Raji (cell line): ENCODE measurements around the gene CEP112.

Source experiments
- POLR2A ChIP-seq: IDR thresholded peaks from 2 replicates; pipeline ENCODE4 v1.6.1; 2011; ENCODE audit warnings: low read depth, low read length, control low read depth; ENCODE audit not compliant: insufficient read depth

CEP112 gene

DNA sequence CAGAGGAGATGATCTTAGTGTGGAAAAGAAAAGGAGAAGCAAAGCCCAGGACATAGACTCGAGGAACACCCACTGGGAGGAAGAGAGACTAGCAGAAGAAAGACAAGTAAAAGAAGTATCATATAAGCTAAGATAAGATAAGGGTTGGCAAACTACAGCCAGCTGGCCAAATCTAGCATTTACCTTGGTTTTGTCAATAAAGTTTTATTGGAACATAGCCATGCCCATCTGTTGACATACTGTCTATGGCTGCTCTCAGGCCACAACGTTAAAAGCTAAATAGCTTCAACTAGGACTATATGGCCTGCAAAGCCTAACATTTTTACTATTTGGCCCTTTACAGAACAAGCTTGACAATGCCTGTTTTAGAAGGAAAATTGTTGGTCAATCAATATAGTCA is 464.1 kb downstream of the CEP112 start:
- TF ChIP-seq POLR2A, result no peak

DNA sequence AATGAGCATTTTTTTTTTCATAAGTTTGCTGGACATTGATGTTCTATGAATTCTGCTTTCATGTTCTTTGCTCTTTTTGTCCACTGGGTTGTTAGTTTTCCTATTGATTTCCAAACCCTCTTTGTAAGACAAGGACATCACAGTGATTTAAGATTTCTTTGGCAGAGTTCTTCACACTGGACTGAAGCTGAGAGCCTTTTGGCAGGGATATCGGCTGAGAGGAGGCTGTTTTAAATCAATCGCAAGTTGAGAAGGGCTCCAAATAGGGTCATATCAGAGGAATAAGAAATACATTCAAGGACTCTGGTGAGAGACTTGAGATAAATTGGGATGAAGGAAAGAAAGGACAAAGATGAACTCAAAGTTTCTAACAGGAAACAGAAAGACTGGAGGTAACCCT is 464.7 kb downstream of the CEP112 start:
- TF ChIP-seq POLR2A, result no peak

DNA sequence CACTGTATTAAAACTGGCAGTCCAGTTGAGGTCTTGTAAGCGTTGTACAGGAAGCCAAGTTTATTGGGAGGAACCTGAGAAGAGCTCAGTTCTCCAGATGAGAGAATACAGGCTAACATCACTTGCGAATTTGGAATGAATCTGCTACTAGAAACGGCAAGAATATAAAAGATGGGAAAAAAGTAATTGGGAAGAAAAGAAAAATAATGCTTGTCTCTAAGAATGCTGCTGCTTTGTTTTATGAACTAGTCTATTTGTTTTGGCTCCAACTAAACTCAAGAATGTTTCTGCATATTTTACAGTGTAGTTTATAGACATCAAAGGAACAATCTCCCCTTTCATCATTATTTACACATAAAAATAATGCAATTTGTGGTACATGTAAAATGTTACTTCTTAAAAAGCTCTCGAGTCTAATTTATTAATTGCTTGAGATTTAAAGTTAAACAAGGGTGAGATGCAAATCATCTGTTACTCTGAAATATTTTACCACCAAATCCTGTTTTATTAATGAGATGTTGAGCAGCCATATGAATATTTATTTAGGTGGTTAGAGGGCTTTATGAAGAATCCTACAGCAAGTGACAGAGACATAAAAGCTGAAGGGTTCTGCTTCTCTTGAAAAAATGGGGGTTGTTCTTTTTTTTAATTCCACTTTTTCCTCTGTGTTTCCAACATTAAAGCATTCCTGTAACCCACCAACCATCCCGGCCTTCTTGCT is 468.3 kb downstream of the CEP112 start:
- TF ChIP-seq POLR2A, result no peak

DNA sequence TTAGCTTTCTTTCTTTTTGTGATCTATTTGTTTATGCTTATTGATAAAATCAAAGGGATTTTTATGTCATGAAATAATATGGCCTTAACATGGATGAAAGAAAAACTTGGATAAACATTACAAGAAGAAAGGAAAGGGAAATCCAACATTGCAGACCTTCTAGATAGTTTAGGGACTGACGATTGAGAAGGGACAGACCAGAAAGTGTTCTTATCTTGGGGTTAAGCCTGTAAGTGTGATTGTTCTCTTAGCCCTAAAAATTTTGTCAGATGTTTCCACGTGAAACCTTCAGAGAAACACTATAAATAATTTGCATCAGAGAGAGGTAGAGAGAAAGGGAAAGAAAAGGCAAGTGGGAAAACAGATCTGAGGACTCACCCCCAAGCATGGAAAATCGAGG is 473.3 kb downstream of the CEP112 start:
- TF ChIP-seq POLR2A, result no peak

DNA sequence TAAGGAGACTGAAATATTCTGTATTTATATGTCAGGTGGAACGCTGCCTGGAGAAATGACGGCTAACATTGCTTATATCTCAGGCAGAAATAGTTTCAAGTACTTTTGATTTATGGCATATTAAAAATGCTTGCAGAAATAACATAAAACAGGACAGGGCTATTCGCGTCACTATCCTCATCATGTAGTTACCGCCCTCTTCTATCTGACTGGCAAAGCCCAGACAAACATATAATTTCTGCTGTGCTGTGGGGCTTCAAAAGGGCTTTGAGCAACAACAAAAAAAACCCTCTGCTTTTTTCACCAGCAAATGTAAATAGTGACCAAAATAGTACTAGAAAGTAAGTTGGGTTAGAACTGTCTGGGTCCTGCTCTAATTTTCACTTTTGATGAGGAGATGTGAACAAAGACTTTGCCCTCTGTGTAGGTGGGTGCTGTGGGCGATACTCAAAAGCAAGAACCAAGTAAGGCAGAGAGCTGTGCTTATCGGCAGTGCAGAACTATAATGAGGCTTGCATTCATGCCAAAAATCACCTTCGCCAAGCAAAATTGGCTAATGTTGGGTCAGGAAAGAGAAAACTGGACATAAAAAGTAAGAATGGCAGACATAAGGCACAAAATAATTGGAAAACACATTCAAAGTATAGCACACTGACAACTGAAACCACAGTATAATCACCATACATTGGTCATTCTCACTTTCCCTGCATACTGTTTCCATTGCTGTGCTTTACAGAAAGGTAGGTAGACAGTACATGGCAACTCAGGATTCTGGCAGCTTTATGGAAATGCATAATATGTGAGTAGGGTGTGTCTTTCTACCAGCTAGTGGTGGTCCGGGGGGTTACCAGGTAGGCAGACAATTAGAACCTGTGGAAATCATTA is 479.3 kb downstream of the CEP112 start:
- TF ChIP-seq POLR2A, result no peak

DNA sequence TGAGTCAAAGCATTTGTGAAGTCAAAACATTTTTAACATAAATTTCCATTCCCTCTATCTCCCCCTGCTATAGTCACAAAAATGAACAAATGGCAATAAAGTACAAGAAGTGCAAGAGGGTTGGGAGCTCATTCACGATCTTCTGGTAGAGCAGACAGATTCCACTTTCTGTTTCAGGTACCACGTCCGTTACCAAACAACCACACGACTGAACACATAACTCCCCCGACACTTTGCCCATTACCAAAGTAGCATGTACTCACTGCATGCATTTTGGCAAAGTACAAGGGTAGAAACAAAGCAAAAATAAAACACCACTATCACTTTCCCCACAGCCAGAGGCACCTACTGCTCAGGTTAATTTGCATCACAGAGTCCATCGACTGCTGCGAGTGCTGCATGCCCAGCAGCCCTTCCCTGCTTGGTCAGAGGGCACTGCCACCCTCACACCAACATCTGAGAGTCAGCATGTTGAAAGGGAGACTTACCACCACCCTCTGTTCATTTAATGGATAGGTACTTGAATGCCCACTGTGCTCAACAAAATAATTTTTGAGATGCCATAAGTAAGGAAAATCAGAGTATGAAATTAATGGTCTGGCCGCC is 480.2 kb downstream of the CEP112 start:
- TF ChIP-seq POLR2A, result no peak

DNA sequence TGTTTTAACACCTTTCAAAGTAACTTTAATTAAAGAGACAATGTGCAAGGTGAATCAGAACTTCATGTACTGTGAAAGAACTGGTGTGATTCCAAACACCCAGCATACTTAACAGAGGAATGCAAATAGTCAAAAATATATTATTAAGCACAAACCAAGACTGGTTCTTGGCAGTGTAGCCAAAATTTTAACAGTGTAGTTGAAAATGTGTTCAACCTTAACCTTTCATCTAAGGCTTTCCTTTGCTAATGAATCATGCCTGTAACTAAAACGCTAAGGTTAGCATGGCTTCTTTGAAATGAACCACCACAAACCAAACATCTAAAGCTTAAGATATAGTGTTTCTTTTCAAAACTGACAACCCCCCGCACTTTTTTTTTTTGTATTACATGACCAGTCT is 484.2 kb downstream of the CEP112 start:
- TF ChIP-seq POLR2A, result no peak

DNA sequence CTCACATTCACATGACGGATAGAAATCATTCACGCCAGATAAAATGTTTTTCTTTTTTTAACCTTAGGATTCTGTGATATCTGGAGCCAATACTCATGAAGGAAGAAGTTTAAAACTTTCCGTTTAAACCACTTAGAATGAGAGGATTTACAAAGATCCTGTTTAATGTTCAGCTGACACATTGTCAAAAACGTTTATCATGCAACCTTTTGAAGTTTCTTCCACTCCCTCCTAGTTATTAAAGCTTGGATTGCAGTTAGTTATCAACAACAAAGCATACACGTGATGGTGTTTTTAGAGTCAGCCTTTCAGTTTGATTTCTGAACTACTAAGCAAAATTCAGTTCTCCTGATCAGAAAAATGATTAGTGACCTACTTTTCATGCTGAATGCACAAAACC is 487.2 kb downstream of the CEP112 start:
- no peak for TF ChIP-seq POLR2A

DNA sequence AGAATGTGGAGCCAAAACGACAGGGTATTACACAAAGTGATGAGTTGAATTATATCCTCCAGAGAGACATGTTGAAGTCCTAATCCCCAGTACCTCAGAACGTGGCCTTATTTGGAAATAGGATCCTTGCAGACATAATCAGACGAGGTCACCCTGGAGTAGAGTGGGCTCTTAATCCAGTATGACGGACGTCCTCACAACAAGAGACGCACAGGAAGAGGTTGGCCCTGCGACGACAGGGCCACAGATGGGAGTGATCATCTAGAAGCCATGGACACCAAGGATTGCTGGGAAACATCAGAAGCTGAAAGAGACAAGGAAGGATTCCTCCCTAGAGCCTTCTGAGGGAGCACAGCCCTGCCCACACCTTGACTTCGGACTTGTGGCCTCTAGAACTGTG is 488.0 kb downstream of the CEP112 start:
- no peak for TF ChIP-seq POLR2A

DNA sequence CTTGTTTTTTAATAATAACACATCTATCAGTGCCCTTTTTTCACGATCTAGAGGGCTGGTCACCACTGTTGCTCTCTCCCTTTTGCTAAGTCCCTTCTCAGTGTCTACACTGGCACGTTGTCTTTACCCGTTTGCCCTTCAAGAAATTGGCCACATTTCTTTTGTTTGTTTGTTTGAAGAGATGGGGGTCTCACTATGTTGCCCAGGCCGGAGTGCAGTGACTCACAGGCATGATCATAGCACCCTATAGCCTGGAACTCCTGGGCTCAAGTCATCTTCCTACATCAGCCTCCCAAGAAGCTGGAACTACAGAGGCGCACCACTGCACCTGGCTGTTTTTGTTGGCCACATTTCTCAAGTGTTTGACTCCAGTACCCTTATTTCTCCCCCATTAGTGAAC is 492.5 kb downstream of the CEP112 start:
- TF ChIP-seq POLR2A, result no peak

DNA sequence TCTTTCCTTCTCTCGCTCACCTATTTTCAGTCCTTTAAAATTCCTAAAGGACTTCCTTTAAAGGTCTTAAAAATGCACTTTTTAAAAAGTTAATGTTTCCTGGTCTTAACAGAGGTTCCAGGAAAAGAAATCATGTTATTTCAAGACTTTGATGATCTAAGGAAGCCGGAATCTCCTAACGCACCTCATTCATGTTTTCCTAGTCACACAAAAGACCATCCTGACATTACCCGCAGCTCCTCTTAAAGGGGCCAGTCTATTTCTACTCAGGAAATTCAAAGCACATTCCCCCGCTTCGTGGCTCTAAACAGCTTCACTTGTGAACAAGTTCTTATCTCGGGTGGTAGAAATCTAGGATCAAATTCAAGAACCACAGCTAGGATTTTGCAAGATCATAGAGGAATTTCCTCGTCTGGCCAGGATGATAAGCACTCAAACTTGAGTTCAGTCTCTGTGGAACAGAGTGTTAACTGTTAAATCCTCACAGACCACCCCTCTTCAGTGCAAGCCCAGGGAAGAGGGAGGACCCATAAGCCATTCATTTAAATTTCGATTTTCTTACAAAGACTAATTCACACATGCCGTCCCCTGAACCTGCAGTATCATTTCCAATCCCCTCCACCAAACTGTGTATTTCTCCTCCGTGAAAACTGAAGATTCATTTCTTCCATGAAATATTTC is 493.4 kb downstream of the CEP112 start:
- no peak for TF ChIP-seq POLR2A

DNA sequence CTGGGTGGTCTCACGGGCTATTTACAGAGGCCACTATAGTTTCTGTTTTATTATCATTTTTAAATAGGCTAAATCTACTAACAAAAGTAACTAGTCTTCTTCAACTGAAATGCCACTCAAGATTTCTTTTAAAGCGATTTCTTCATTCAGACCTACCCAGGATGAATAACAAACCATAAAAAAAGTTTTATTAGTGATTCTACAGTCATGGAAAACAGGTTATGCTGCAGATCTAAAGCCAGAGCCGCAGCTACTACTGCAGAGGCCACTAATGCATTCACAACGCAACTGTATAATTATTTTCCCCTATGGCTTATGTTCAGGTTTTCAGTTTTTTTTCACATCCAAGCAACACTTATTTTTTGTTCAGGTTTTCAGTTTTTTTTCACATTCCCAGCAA is 494.3 kb downstream of the CEP112 start:
- no peak for TF ChIP-seq POLR2A

DNA sequence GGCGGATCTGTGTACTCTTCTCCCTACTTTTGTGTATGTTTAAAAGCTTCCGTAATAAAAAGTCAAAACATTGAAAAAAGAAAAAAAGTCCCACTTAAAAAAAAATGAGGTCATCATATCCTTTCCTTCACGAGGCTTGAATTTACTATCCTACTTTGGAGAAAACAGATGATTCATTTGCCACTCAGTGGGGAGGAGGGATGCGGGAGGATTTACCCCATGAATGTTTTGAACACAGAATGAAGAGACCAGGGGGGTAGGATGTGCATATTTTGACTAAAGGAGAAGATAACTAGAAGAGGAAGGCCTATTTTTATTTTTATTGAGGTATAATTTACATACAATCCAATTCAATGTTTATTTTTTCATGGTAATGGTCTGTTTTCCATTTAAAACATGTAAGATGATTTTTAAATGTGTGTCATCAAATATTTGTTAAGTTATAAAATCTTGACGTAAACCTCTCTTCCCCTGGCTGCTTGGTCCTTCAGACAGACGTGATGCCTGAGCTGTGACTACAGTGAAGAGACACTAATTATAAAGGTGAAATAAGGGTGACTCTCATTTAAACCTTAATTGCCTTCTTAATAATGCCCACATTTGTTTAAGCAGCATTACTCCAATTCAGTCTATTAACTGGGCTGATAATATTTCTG is 495.1 kb downstream of the CEP112 start:
- TF ChIP-seq POLR2A, result no peak

DNA sequence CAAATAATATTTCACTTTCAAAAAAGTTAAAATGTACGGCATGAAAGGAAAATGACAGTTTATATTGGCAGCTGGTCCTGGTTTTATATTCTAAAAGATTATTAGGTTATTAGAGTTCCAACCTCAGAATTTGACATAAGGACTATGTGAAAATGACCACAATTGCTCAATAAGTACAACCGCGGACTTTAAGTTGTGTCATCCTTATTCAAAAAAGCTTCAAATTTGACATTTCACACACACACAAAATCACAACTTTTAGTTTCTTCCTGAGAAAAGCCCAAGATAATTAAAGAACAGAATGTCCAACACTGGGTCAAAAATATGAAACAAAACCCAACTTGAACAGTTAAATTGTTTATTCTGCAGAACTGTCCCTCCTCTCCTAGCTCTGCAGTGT is 497.3 kb downstream of the CEP112 start:
- no peak for TF ChIP-seq POLR2A

DNA sequence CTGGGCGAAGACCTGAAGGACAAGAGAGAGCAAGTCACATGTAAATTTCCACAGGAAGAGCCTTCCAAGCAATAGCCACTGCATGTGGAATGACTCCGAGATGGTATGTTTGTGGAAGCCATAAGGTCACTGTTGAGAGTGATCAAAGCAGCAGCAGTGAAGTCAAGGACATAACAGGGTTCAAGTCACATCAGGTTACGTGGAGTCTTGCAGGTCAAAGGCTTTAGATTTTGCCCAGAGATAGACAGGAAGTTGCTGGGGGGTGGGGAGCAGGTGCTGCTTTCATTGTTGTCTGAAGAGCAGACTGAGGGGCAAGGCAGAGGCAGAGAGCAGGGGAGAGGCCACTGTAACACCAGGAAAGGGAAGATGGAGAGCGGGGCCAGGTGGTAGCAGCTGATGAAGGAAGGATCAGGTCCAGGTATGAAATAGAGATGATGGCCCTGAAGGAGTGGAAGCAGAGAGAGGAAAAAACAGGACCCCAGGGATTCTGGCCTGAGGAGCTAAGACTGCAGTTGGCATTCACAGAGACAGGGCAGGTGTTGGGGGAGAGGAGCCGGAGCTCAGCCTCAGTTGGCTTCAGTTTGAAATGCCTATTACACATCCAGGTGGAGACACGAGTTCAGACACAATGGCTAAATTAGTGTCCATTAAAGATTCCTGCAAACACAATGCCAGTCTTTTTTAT is 501.2 kb downstream of the CEP112 start:
- no peak for TF ChIP-seq POLR2A

DNA sequence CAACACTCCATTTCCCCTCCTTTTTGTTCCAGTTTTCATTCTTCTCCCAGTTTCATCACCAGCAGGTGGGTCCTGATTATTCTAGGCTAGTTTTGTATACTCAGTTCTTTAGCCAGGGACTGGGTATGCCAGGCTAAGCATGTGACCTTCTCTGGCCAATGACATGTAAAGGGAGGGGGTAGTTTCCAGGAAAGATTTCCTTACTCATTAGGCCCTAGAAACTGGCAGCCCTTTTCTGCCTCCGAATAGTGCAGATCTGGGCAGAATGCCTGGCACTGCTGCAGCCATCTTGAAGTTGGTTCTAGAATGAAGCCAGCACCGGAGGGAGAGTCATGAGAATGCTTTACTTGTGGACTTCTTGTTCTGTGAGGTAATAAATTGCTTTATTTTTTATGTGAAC is 503.6 kb downstream of the CEP112 start:
- no peak for TF ChIP-seq POLR2A
